Uterus (tissue), 4 donors: ENCODE results near the gene TTLL12. TPM values are rescaled to one million over a fixed set of nuclear protein-coding genes. Genes with fewer than 3 reads are reported as not detected.

ENCODE experiments used
- DNase-seq, 2 donors: peaks; one replicate each; pipeline ENCODE4 v3.0.0-alpha.2; 2019 to 2020
- H3K27ac ChIP-seq, 2 donors: fragments of 200-600 bp; sonication (generic); 1 replicate in 1 of 2; 2 replicates in 1 of 2; pipeline ENCODE4 v1.5.1; 2016 to 2018
- H3K27me3 ChIP-seq, 2 donors: fragments of 200-600 bp; sonication (generic); one replicate each; pipeline ENCODE4 v1.5.1; 2018 to 2019; ENCODE audit warnings: control low read depth in 1 of 2
- H3K36me3 ChIP-seq, 2 donors: fragments of 200-600 bp; sonication (generic); one replicate each; pipeline ENCODE4 v1.5.1; 2019; ENCODE audit warnings: control low read depth in 1 of 2
- H3K4me1 ChIP-seq, 2 donors: fragments of 200-600 bp; sonication (generic); one replicate each; pipeline ENCODE4 v1.5.1; 2018 to 2019; ENCODE audit warnings: control low read depth in 1 of 2
- H3K4me3 ChIP-seq, 2 donors: fragments of 200-600 bp; sonication (generic); 1 replicate in 1 of 2; 2 replicates in 1 of 2; pipeline ENCODE4 v1.5.1; 2018 to 2019; ENCODE audit warnings: mild to moderate bottlenecking in 1 of 2
- H3K9me3 ChIP-seq, 2 donors: fragments of 200-600 bp; sonication (generic); one replicate each; pipeline ENCODE4 v1.5.1; 2019; ENCODE audit warnings: control low read depth in 1 of 2
- POLR2A ChIP-seq, 2 donors: fragments of 450-650 bp; IDR thresholded peaks; one replicate each; pipeline ENCODE4 v1.6.1; 2016; ENCODE audit warnings: antibody characterized with exemption in 2 of 2, mild to moderate bottlenecking in 1 of 2, moderate library complexity in 1 of 2
- intact Hi-C: fragments of 100-400 bp; cut with DNase I; formaldehyde crosslinking; loops from one replicate; pipeline ENCODE4 v1.15.1; 2023; ENCODE audit warnings: low total_unique reads
- total RNA-seq, 4 donors: library from RNA; depleted of rRNA in 3 of 4; stranded (reverse); fragments of >200 nt in 3 of 4; gene quantifications; one replicate each; pipeline versions ENCODE4 v1.1.0 to v1.2.4, GENCODE V29; 2014 to 2023
- TF ChIP-seq, protein P1 (sequence below), 4 experiments: fragments of 200-600 bp in 2 of 4; fragments of 450-650 bp in 2 of 4; sonication (generic) in 2 of 4; IDR thresholded peaks; one replicate each; pipeline ENCODE4 v1.5.1; 2016 to 2019; ENCODE audit warnings: antibody characterized with exemption in 4 of 4, mild to moderate bottlenecking in 2 of 4, moderate library complexity in 1 of 4
- donor health status: DM: yes; HTN: yes; CAD: no.

TTLL12 gene
- total RNA-seq, 4 donors from 2014 or later: 6.7 to 29.7 (median 17.3) TPM

GRCh38 chr22:43134553-43134952 lies 52.4 kb downstream of the TTLL12 start:
- H3K4me1 ChIP-seq: no peaks in the 10 kb centered on the region
- H3K4me3 ChIP-seq: no peak overlapping the region
- intact Hi-C loops: no loop called here
- no peaks in the 10 kb centered on the region for H3K27me3 ChIP-seq
- DNase-seq: no peak
- TF ChIP-seq, protein P1, sequence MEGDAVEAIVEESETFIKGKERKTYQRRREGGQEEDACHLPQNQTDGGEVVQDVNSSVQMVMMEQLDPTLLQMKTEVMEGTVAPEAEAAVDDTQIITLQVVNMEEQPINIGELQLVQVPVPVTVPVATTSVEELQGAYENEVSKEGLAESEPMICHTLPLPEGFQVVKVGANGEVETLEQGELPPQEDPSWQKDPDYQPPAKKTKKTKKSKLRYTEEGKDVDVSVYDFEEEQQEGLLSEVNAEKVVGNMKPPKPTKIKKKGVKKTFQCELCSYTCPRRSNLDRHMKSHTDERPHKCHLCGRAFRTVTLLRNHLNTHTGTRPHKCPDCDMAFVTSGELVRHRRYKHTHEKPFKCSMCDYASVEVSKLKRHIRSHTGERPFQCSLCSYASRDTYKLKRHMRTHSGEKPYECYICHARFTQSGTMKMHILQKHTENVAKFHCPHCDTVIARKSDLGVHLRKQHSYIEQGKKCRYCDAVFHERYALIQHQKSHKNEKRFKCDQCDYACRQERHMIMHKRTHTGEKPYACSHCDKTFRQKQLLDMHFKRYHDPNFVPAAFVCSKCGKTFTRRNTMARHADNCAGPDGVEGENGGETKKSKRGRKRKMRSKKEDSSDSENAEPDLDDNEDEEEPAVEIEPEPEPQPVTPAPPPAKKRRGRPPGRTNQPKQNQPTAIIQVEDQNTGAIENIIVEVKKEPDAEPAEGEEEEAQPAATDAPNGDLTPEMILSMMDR (IDR thresholded peaks at IDR 0.05): no peak
- TF ChIP-seq POLR2A (IDR thresholded peaks at IDR 0.05): no peak
- H3K27ac ChIP-seq: no peak overlapping the region
- H3K9me3 ChIP-seq: no peaks in the 10 kb centered on the region
- no peaks in the 10 kb centered on the region for H3K36me3 ChIP-seq

- no peak for DNase-seq
- intact Hi-C loops: no loop called here
- TF ChIP-seq POLR2A (IDR thresholded peaks at IDR 0.05): no peak
- TF ChIP-seq, protein P1 (IDR thresholded peaks at IDR 0.05): no peak
- Histone ChIP-seq H3K9me3 (no peaks in the 10 kb centered on the region), H3K27me3 (no peaks in the 10 kb centered on the region), H3K4me1 (no peaks in the 10 kb centered on the region), H3K4me3 (no peak overlapping the region), H3K36me3 (no peaks in the 10 kb centered on the region), H3K27ac (no peak overlapping the region)
These were observed 53.5 kb downstream of the TTLL12 start for GRCh38 chr22:43133401-43133800.

DNA sequence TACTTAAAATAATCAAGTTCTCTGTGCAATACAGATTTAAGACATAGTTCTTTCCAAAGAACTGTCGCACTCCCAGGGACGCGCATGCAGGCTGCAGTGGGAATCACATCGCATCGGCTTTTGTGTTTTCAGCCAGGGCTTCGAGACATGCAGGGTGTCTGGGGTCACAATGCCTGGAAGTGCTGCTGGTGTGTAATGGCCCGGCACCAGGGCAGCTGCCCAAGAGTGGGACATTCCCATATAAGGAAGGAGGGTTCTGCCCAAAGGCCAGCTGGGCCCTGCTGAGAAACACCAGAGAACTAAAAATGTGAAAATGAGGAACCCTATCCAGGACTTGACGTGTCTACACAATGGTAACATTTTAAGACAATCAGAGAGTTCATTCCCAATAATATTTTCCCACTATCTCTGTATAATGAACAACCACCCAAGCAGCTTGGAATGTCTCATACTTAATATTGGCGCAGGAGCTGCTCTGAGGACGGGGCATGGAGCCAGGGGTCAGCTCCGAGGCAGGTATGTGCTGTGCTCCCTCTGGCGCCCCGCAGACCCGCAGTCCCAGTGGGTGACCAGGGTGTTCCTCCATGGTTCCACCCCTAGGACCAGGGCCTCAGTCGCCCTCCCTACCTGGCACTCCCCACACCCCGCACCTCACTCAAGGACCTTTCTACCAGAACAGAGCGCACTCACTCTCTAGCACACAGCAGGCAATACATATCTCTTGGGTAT lies 55.0 kb downstream of the TTLL12 start:
- no peaks in the 10 kb centered on the region for H3K36me3 ChIP-seq
- no peak for TF ChIP-seq POLR2A (IDR thresholded peaks at IDR 0.05)
- TF ChIP-seq, protein P1 (IDR thresholded peaks at IDR 0.05): no peak
- H3K9me3 ChIP-seq: no peaks in the 10 kb centered on the region
- H3K4me1 ChIP-seq: no peaks in the 10 kb centered on the region
- DNase-seq: no peak
- H3K27ac ChIP-seq: no peak overlapping the region
- H3K4me3 ChIP-seq: no peak overlapping the region
- intact Hi-C loops: no loop called here
- H3K27me3 ChIP-seq: no peaks in the 10 kb centered on the region

GRCh38 chr22:43129426-43130425 lies 57.2 kb downstream of the TTLL12 start:
- DNase-seq: no peak
- intact Hi-C loops: no loop called here

More at GRCh38 chr22:43129426-43130425, 57.2 kb downstream of the TTLL12 start:
- Histone ChIP-seq H3K27me3 (no peaks in the 10 kb centered on the region), H3K4me3 (no peak overlapping the region), H3K27ac (no peak overlapping the region), H3K9me3 (no peaks in the 10 kb centered on the region), H3K36me3 (no peaks in the 10 kb centered on the region), H3K4me1 (no peaks in the 10 kb centered on the region)
- TF ChIP-seq POLR2A (IDR thresholded peaks at IDR 0.05): no peak
- TF ChIP-seq, protein P1 (IDR thresholded peaks at IDR 0.05): no peak
